Ramos (cell line): ENCODE results near the gene LRRC3.

Source experiments
- in situ Hi-C: fragments of 300-500 bp; cut with MboI; formaldehyde crosslinking; loops from one replicate; pipeline ENCODE4 v1.14.3; 2022; ENCODE audit warnings: low sequenced_read_pairs; ENCODE audit not compliant: unreplicated experiment

LRRC3 gene

DNA sequence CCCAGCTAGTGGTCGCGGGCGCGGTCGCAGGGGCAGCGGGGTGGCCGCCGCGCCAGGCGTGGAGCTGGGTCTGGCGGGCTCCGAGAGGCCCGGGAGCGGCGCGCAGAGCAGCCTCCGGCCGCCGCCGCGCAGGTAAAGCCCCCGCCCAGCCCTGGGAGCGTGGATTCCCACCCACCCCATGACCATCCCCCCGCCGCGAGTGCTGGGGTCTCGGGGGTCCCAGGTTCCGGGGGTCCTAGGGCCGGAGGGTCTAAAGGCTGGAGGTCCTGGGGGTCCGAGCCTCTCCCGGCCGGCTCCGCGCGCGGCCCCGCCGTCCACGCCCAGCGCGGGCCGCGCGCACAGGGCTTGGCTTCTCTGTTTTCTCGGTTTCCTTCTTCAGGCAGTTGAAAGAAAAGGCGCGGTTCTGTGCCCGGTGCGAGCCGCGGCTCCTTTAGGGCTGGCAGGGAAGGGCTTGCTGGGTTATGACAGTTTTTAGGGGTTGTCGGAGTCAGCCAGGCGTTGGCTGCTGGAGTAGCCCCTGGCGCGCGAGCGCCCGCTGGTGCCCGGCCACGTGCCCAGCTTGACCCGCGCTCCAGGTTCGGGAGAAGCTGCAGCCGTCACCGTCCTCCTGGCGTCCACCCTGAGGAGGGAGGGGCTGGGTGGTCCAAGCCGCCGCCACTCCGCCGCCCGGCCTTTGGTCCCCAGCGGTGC is 359 bp downstream of the LRRC3 start:
- in situ Hi-C loops = no loop called here

- in situ Hi-C loops = no loop called here
Observed at GRCh38 chr21:44456214-44456914, 1.1 kb downstream of the LRRC3 start.

- in situ Hi-C loops = no loop called here
Observed at GRCh38 chr21:44456915-44457736, 1.8 kb downstream of the LRRC3 start.

DNA sequence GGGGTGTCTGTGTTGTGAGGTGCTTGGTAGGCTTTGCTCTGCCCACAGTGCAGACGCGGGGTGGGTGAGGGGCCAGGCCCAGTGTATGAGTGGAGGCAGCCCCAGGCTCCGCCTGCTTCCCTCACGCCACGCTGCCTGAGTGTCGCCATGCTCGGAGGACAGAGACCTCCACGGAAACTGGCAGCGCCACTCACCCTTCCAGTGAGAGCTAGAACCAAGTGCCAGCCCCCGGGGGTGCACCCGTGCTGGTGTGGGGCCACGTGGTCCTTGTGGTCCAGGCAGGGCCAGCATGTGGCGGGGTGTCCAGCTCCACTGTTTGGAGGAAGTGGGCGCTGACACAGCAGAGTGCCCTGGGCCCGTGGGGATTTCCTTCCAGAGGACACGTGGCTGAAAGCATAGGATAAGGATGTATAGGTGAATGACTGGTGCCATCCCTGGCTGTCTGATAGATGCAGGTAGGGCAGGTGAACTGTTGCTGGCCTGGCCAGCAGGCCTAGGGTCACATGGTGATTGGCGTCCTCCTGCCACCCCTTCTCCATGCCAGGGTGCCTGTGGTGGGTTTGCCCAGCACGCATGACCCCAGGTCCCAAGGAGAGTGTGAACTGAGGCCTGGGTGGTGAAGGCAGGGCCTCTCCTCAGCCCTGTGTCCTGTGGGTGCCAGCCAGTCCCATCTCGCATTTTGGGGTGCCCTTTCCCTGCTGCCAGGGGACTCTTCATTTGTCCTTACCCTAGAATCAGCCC is 3.8 kb downstream of the LRRC3 start:
- in situ Hi-C loops = no loop called here

GRCh38 chr21:44459712-44460440 is 4.6 kb downstream of the LRRC3 start:
- in situ Hi-C loops = no loop called here

DNA sequence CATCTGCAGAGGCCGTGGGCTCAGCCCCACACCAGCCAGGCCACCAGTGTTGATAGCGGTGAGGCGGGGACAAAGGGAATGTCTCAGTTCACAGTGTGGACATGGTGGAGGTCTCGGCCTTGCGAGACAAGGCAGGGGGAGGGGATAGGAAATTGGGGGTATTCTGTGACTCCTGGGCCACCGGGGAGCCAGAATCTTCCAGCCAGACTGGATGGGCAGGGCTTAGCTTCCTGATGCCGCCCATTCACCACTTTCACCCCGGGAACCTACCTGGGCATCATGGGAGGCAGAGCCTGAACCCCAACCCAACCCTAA is 5.1 kb downstream of the LRRC3 start:
- in situ Hi-C loops = no loop called here

- in situ Hi-C loops = no loop called here
Observed at GRCh38 chr21:44461005-44461404, 5.7 kb downstream of the LRRC3 start.

- in situ Hi-C loops = no loop called here
Observed at GRCh38 chr21:44461464-44462001, 6.2 kb downstream of the LRRC3 start.

- in situ Hi-C loops = no loop called here
Observed at GRCh38 chr21:44462086-44462833, 7.0 kb downstream of the LRRC3 start.

DNA sequence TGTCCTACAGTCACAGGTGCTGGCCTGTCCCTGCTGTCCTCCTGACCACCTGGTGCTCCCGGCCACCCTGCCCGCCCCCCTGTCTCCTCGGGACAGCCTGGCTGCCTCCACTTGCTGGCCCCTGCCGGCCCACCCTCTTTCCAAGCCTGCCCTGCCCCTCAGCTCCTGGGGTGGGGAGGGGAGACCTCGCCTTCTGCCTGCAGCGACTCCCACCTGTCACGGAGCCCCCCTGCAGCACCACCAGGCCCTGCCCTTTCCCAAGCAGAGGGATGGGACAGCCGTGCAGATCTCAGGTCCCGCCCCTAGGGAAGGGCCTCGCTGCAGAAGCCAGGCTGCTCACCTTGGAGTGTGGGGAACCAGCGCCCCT is 7.5 kb downstream of the LRRC3 start:
- in situ Hi-C loops = no loop called here

DNA sequence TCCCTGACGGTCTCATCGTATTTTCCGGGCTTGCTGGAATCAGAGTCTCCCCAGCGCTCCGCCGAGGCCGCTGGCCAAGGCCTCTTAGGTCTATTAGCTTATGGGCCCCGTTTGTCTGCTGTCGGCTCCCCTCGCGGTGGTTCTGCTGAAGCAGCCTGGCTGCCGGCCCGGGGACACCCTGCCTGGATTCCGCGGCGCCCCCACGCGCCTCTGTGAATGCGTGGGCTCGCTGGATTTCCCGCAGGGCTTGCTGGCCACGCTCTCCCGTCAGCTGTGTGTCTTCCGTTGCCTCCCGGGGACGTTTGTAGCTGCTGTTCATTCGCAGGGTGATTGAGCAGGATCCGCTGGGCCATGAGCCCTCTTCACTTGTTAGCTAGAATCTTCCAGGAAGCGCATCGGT is 8.4 kb downstream of the LRRC3 start:
- in situ Hi-C loops = no loop called here

DNA sequence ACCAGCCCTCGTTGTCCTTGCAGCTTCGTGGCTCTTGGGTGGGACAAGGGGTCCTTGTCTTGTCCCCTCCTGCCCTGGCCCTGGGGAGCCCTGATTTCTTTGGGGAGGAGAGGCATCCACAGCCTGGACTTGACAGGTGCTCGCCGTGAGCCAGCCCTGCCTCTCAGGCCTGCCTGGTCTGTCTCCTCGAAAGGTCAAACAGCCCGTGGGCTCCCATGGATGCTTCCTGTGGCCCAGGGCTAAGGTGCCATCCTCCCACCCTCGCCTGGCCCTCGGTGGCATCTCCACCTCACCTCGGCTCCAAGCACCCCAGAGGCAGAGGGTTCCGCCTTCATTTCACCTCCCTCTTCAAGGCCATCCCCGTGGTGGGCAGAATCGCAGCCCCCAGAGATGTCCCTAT is 9.0 kb downstream of the LRRC3 start:
- in situ Hi-C loops = no loop called here

GRCh38 chr21:44466351-44466954 is 11.1 kb downstream of the LRRC3 start:
- in situ Hi-C loops = no loop called here

GRCh38 chr21:44466996-44467858 is 11.9 kb downstream of the LRRC3 start:
- in situ Hi-C loops = no loop called here

DNA sequence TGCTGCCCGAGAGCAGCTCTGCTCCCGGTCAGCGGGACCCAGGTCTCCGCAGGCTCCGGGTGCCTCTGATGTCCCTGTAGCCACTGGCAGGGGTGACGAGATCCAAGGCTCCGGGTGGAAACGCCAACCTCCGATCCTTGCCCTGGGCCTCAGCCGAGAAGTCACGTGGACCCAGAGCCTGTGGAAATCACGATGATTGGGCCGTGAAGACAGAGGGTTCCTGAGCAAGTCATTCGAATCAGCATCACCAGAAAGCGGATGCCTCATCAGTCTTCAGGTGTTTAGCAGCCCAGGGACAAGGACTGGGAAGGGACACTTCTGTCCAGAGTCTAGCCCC is 12.5 kb downstream of the LRRC3 start:
- in situ Hi-C loops = no loop called here

DNA sequence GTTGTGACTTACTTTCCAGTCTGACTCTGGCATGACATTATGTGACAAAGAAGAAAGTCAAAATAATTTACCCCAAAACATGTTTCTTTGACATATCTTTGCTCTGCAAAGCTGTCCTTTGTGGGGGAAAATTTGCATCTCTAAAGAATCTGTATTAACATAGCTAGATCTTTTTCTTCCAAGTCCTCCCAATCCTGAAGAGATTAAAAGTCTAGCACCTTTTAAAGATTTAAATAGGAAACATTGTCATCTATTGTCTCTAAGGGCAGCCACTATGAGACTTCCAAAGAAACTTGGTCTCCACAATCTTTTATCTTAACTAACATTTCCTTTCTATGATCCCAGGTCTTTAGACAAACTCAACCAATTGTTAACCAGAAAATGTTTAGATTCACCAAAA is 16.0 kb downstream of the LRRC3 start:
- in situ Hi-C loops = no loop called here

DNA sequence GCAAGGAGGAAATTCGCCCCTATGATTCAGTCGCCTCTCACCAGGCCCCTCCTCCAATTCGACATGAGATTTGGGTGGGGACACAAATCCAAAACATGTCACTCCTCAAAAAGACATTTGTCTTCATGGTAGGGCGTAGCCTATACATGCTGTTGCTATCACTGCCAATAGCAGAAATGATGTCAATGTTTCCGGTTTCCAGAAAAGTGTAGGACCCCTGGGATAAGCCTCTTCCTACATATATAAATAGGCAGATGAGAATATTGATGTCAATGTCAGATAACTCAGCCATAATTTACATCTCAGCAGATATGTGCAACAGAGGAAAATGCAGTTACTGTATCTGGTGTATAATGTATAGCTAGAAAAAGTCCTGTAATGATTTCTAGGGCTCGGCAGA is 16.7 kb downstream of the LRRC3 start:
- in situ Hi-C loops = no loop called here
